Esophagus muscularis mucosa (tissue), 4 donors: ENCODE measurements around the gene CAMTA1. TPM values are rescaled to one million over a fixed set of nuclear protein-coding genes. Genes with fewer than 3 reads are reported as not detected.

ENCODE experiments used
- DNase-seq: peaks from one replicate; pipeline ENCODE4 v3.0.0-alpha.2; 2017; ENCODE audit errors: extremely low spot score
- H3K27ac ChIP-seq, 4 donors: fragments of 200-600 bp; sonication (generic); replicated peaks in 1 of 4; 1 replicate in 3 of 4; 2 replicates in 1 of 4; pipeline ENCODE4 v1.5.1; 2016 to 2019; ENCODE audit warnings: mild to moderate bottlenecking in 1 of 4
- H3K27me3 ChIP-seq, 4 donors: fragments of 200-600 bp; sonication (generic); one replicate each; pipeline versions ENCODE4 v1.5.1 to v1.6.0; 2016 to 2019
- H3K36me3 ChIP-seq, 4 donors: fragments of 200-600 bp; sonication (generic); one replicate each; pipeline ENCODE4 v1.5.1; 2016 to 2019
- H3K4me1 ChIP-seq, 4 donors: fragments of 200-600 bp; sonication (generic); one replicate each; pipeline ENCODE4 v1.5.1; 2016 to 2019
- H3K4me3 ChIP-seq, 4 donors: fragments of 200-600 bp; sonication (generic); 1 replicate in 2 of 4; 2 replicates in 2 of 4; pipeline ENCODE4 v1.5.1; 2016 to 2019; ENCODE audit warnings: mild to moderate bottlenecking in 4 of 4, moderate library complexity in 1 of 4
- H3K9me3 ChIP-seq, 4 donors: fragments of 200-600 bp; sonication (generic); 1 replicate in 3 of 4; 2 replicates in 1 of 4; pipeline ENCODE4 v1.5.1; 2016 to 2019
- CTCF ChIP-seq, 3 experiments: fragments of 200-600 bp in 2 of 3; fragments of 450-650 bp in 1 of 3; sonication (generic) in 2 of 3; IDR thresholded peaks; one replicate each; pipeline ENCODE4 v1.5.1; 2017 to 2019; ENCODE audit warnings: antibody characterized with exemption in 3 of 3, mild to moderate bottlenecking in 2 of 3, moderate library complexity in 1 of 3
- EP300 ChIP-seq: sonication (generic); formaldehyde crosslinking; IDR thresholded peaks from one replicate; pipeline ENCODE4 v1.6.1; 2017; ENCODE audit warnings: antibody characterized with exemption
- POLR2A ChIP-seq: fragments of 450-650 bp; IDR thresholded peaks from one replicate; pipeline ENCODE4 v1.6.1; 2017; ENCODE audit warnings: antibody characterized with exemption, moderate library complexity, mild to moderate bottlenecking, low read depth
- POLR2AphosphoS5 ChIP-seq, 2 donors: sonication (generic); formaldehyde crosslinking; IDR thresholded peaks; one replicate each; pipeline ENCODE4 v1.6.1; 2017; ENCODE audit warnings: antibody characterized with exemption in 2 of 2
- WGBS: methylation state at CpG from one replicate; pipeline ENCODE4 v1.1.5; 2018; 5-methylcytosine and 5-hydroxymethylcytosine counted together
- intact Hi-C: fragments of 100-400 bp; cut with DNase I; formaldehyde crosslinking; loops from one replicate; pipeline ENCODE4 v1.15.1; 2023
- total RNA-seq, 4 donors: library from RNA; depleted of rRNA; stranded (reverse); fragments of >200 nt; gene quantifications; one replicate each; pipeline versions ENCODE4 v1.1.0 to v1.2.1, GENCODE V29; 2016

The CAMTA1 gene
- total RNA-seq, 4 donors from 2014 or later: 109 to 226 (median 139) TPM

- Histone ChIP-seq H3K27ac (no peak overlapping the region), H3K36me3 (no peaks in the 10 kb centered on the region), H3K9me3 (peaks cover 0 to 20% (median 10%) of the 10 kb centered on the region in 4 donors), H3K4me1 (no peaks in the 10 kb centered on the region), H3K27me3 (peaks cover 0 to 6% (median 0%) of the 10 kb centered on the region in 4 donors), H3K4me3 (no peak overlapping the region)
- TF ChIP-seq POLR2AphosphoS5 (IDR thresholded peaks at IDR 0.05) (no peak), EP300 (no peak), CTCF (IDR thresholded peaks at IDR 0.05) (no peak), POLR2A (no peak)
- intact Hi-C loops: no loop called here
- 75% methylated on average over 3 of the region's 3 CpGs for WGBS
- no peak for DNase-seq
Observed at GRCh38 chr1:7274256-7274655, 489.0 kb downstream of the CAMTA1 start.

GRCh38 chr1:7278045-7278444 is 492.8 kb downstream of the CAMTA1 start:
- intact Hi-C loops: no loop called here

GRCh38 chr1:7278827-7279765 is 493.8 kb downstream of the CAMTA1 start:
- H3K36me3 ChIP-seq: no peaks in the 10 kb centered on the region
- TF ChIP-seq POLR2A (no peak), EP300 (no peak), CTCF (IDR thresholded peaks at IDR 0.05) (no peak), POLR2AphosphoS5 (IDR thresholded peaks at IDR 0.05) (no peak)
- intact Hi-C loops: no loop called here
- DNase-seq: peak; percentile 91
- H3K9me3 ChIP-seq: peaks cover 0 to 13% (median 5%) of the 10 kb centered on the region in 4 donors
- no peak overlapping the region for H3K4me3 ChIP-seq
- H3K27me3 ChIP-seq: peaks cover 0 to 12% (median 0%) of the 10 kb centered on the region in 4 donors
- H3K4me1 ChIP-seq: no peaks in the 10 kb centered on the region
- 53% methylated on average over 16 of the region's 16 CpGs for WGBS
- H3K27ac ChIP-seq: no peak overlapping the region

More at GRCh38 chr1:7278045-7278444, 492.8 kb downstream of the CAMTA1 start:
- H3K27ac ChIP-seq: no peak overlapping the region
- 91% methylated on average over 2 of the region's 2 CpGs for WGBS
- peaks cover 0 to 12% (median 0%) of the 10 kb centered on the region in 4 donors for H3K27me3 ChIP-seq
- no peak for TF ChIP-seq POLR2A
- TF ChIP-seq EP300: no peak
- TF ChIP-seq POLR2AphosphoS5 (IDR thresholded peaks at IDR 0.05): no peak
- no peak for TF ChIP-seq CTCF (IDR thresholded peaks at IDR 0.05)
- DNase-seq: peak; percentile 45
- no peaks in the 10 kb centered on the region for H3K4me1 ChIP-seq
- no peak overlapping the region for H3K4me3 ChIP-seq
- no peaks in the 10 kb centered on the region for H3K36me3 ChIP-seq
- H3K9me3 ChIP-seq: peaks cover 0 to 13% (median 5%) of the 10 kb centered on the region in 4 donors

GRCh38 chr1:7279769-7280168 is 494.5 kb downstream of the CAMTA1 start:
- WGBS: 64% methylated on average over 2 of the region's 2 CpGs
- Histone ChIP-seq H3K4me1 (no peaks in the 10 kb centered on the region), H3K36me3 (no peaks in the 10 kb centered on the region), H3K27me3 (peaks cover 0 to 12% (median 0%) of the 10 kb centered on the region in 4 donors), H3K4me3 (no peak overlapping the region), H3K27ac (no peak overlapping the region), H3K9me3 (peaks cover 0 to 13% (median 5%) of the 10 kb centered on the region in 4 donors)
- TF ChIP-seq POLR2AphosphoS5 (IDR thresholded peaks at IDR 0.05) (no peak), POLR2A (no peak), CTCF (IDR thresholded peaks at IDR 0.05) (no peak), EP300 (no peak)
- intact Hi-C loops: no loop called here
- DNase-seq: no peak
